ENCODE measurements around the gene RAD52.

RAD52 gene

DNA sequence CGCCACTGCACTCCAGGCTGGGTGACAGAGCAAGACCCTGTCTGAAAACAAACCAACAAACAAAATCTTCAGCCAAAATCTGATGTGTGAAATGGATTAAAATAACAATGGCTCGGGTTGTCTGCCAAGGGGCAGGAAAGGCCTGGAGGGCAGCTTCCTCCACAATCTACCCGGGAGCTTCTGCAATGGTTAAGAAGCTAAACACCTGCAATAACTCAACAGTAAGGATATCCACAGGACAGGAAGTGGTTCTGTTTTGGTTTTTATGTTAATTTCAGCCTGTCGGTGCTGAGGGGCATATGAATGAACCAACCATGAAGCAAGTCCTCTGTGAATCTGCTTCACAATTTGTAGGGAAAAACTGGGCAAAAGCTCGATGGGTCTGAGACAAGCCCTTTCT lies 34.4 kb downstream of the RAD52 start:
- FAIRE-seq (no peak), DNase-seq (ENCODE audit: insufficient read length, low spot score) (no peak)
- TF ChIP-seq, protein P1, sequence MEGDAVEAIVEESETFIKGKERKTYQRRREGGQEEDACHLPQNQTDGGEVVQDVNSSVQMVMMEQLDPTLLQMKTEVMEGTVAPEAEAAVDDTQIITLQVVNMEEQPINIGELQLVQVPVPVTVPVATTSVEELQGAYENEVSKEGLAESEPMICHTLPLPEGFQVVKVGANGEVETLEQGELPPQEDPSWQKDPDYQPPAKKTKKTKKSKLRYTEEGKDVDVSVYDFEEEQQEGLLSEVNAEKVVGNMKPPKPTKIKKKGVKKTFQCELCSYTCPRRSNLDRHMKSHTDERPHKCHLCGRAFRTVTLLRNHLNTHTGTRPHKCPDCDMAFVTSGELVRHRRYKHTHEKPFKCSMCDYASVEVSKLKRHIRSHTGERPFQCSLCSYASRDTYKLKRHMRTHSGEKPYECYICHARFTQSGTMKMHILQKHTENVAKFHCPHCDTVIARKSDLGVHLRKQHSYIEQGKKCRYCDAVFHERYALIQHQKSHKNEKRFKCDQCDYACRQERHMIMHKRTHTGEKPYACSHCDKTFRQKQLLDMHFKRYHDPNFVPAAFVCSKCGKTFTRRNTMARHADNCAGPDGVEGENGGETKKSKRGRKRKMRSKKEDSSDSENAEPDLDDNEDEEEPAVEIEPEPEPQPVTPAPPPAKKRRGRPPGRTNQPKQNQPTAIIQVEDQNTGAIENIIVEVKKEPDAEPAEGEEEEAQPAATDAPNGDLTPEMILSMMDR (IDR thresholded peaks at IDR 0.05; ENCODE audit: insufficient read depth, missing control alignments) = no peak

DNA sequence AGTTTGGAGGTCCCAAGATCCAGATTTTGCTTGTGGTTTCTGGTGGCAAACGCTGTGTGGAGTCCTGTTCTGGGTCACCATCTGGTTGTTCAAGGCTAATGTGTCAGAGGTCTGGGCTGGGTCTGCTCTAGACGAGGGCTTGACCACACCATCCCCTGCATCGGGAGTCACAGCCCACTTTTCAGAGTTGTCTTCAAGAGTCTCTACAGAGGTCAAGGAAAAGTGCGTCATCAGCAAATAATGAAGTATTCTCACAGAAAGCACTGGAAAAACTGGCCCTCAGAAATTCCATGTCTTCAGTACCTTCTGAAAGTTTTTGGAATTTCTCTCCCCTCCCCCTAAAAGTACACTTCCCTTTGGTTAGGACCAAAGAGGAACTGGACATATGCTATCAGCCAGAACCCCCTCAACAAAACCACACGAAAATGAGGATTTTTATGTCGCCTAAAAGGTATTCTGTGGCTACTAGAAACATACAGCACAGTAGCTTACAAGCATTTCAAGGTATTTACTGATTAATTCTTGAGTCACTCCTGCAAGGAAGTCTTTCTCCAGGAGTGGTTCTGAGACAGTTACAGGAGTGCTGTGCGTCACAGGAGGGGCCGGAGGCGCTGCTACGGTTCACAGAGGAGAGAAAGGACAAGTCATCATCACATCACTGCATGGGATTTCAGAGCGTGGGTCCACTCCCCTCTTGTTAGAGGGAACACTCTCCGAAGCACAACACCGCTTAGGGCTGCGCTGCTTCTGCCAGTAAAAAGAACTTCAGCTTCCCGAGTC lies 35.4 kb downstream of the RAD52 start:
- no peak for DNase-seq (ENCODE audit: insufficient read length, low spot score)
- TF ChIP-seq, protein P1 (IDR thresholded peaks at IDR 0.05; ENCODE audit: insufficient read depth, missing control alignments) = no peak
- FAIRE-seq = no peak

DNA sequence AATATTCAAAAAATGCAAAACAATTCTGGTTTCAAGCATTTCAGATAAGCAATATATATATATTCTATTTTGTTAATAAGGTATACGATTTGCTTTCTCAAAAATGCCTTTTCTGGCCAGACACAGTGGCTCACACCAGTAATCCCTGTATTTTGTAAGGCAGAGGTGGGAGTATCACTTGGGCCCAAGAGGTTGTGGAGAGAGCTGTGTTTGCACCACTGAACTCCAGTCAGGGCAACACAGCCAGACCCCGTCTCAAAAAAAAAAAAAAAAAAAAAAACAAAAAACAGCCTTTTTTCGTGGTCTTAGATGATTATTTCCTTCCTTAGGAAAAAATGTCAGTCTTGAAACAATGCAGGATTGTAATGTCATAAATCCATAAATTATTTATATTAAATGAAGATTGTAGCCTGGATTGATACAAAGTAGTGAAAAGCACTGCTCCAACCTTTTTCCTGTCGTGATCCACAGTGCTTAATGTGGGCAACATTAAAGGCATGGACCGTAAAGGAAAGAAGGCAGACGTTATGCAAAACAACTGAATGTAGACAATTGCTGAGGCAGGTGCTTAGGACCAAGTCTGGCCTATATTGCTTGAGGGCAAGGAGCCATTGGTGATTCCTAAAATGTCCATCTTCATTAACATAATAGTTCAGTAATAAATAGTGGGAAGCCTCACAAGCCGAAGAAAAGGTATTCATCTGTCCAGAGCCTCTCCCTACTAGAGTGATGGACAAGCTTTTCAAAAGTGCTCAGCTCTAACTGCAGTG lies 36.8 kb downstream of the RAD52 start:
- no peak for FAIRE-seq
- DNase-seq (ENCODE audit: insufficient read length, low spot score) = no peak
- TF ChIP-seq, protein P1 (IDR thresholded peaks at IDR 0.05; ENCODE audit: insufficient read depth, missing control alignments) = no peak

DNA sequence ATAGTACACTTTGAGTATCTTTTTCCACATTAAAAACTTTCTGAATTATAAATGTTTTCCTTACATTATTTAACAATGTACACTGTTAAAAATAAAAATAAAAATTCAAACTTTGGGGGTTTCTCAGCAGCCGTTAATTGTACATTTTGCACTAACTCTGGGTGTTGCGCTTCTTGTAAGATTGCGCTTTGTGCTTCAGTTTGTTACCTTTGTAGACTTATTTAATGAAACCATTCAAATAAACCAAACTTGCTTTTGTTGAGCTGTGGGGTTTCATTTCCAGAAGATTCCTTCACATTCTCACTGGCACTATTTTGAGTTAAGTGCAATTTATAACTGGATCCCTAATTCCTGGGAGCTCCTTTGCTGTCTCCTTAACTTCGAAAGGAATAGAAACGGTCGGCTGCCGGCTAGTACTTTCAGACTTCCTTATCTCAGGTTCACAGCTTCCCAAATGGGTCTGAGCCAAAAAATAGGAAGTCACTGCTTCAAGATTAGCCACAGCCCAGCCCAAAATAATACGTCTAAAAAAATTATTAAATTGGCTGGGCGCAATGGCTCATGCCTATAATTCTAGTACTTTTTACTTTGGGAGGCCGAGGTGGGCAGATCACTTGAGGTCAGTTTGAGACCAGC lies 38.2 kb downstream of the RAD52 start:
- FAIRE-seq (no peak), DNase-seq (ENCODE audit: insufficient read length, low spot score) (no peak)
- TF ChIP-seq, protein P1 (IDR thresholded peaks at IDR 0.05; ENCODE audit: insufficient read depth, missing control alignments) = no peak

DNA sequence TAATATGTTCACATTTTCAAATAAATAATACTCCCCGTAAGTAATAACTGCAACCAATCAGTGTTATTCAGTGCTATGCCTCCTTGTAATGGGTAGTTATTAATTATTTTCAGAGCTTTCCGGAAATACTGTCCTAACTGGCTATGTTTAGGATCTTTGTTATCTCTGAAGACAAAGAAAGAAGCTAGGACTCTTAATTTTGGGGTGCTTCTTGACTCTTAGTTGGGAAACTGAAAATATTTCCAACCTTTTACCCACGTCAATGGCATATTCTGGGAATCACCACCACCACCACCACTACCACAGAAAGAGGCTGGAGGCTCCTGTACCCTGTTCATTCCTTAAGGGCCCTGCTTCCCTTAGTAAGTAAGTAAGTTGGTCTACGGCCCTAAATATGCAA lies 39.1 kb downstream of the RAD52 start:
- FAIRE-seq (no peak), DNase-seq (ENCODE audit: insufficient read length, low spot score) (no peak)
- TF ChIP-seq, protein P1 (IDR thresholded peaks at IDR 0.05; ENCODE audit: insufficient read depth, missing control alignments) = no peak

DNA sequence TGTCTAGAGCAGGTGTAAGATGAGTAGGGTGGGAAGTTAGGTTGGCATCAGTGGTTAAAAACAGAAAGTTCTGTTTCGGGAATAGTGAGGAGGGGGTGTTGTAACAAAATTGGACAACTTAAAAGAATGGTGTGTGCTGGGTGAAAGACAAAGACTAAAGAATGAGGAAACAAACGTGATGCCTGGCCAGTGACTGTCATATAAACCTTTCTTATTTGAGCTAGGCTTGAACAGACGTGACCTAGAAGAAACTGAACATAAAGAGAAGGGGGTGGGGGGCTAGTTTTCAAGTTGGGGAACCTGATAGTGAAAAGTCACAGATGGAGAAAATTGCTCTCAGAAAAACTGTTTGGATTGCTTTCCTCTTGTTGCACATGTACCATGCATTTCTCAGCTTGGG lies 39.6 kb downstream of the RAD52 start:
- TF ChIP-seq, protein P1 (IDR thresholded peaks at IDR 0.05; ENCODE audit: insufficient read depth, missing control alignments) = no peak
- DNase-seq (ENCODE audit: insufficient read length, low spot score) = no peak
- no peak for FAIRE-seq
